Muscle layer of colon (tissue), 2 donors: Measurements from ENCODE around the gene CLEC19A.

Experiments used
- H3K27ac ChIP-seq: one replicate; pipeline ENCODE4 v1.7.0; 2013; ENCODE audit warnings: low read depth, mild to moderate bottlenecking, low read length, moderate library complexity
- H3K27me3 ChIP-seq, 2 donors: one replicate each; pipeline ENCODE4 v1.7.0; 2013; ENCODE audit warnings: low read length in 2 of 2, mild to moderate bottlenecking in 2 of 2; ENCODE audit not compliant: insufficient read depth in 2 of 2, control insufficient read depth in 1 of 2
- H3K36me3 ChIP-seq: one replicate; pipeline ENCODE4 v1.7.0; 2013; ENCODE audit warnings: mild to moderate bottlenecking, low read length; ENCODE audit not compliant: insufficient read depth
- H3K4me1 ChIP-seq: one replicate; pipeline ENCODE4 v1.7.0; 2013; ENCODE audit warnings: mild to moderate bottlenecking, low read length; ENCODE audit not compliant: insufficient read depth
- H3K4me3 ChIP-seq, 2 donors: one replicate each; pipeline ENCODE4 v1.7.0; 2013; ENCODE audit warnings: low read length in 2 of 2, low read depth in 1 of 2, mild to moderate bottlenecking in 1 of 2, moderate library complexity in 1 of 2
- H3K9ac ChIP-seq: one replicate; pipeline ENCODE4 v1.7.0; 2013; ENCODE audit warnings: low read length
- H3K9me3 ChIP-seq: one replicate; pipeline ENCODE4 v1.7.0; 2013; ENCODE audit warnings: mild to moderate bottlenecking, low read length
- donor health status: abdominal sarcoma.
- donor health status: Adenocarcinoma of cecum.

CLEC19A gene

DNA sequence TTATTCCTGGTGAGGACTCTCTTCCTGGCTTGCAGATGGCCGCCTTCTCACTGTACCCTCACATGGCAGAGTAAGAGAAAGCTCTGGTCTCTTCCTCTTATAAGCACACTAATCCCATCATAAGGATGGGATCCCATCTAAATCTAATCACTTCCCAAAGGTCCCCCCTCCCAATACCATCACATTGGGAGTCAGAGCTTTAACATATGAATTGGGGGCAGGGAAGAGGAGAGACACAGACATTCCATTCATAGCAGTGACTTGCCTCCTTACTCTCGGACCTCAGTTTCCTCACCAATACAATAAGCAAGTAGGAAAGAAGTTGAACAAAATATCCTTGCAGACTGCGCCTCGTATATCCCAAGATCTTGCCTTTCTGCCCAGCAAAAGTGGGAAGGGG lies 1.7 kb downstream of the CLEC19A start:
- Histone ChIP-seq H3K4me1 (no peaks in the 10 kb centered on the region), H3K9ac (no peak overlapping the region), H3K4me3 (no peak overlapping the region), H3K27me3 (no peaks in the 10 kb centered on the region), H3K36me3 (no peaks in the 10 kb centered on the region), H3K27ac (no peak overlapping the region), H3K9me3 (no peaks in the 10 kb centered on the region)

- H3K27ac ChIP-seq = no peak overlapping the region
- no peak overlapping the region for H3K4me3 ChIP-seq
- H3K4me1 ChIP-seq = no peaks in the 10 kb centered on the region
- no peaks in the 10 kb centered on the region for H3K36me3 ChIP-seq
- no peaks in the 10 kb centered on the region for H3K27me3 ChIP-seq
- no peak overlapping the region for H3K9ac ChIP-seq
- H3K9me3 ChIP-seq = no peaks in the 10 kb centered on the region
Observed at GRCh38 chr16:19288872-19289799, 3.6 kb downstream of the CLEC19A start.

- H3K9me3 ChIP-seq = no peaks in the 10 kb centered on the region
- H3K4me3 ChIP-seq = no peak overlapping the region
- no peaks in the 10 kb centered on the region for H3K36me3 ChIP-seq
- H3K9ac ChIP-seq = no peak overlapping the region
- H3K27ac ChIP-seq = no peak overlapping the region
- no peaks in the 10 kb centered on the region for H3K27me3 ChIP-seq
- H3K4me1 ChIP-seq = no peaks in the 10 kb centered on the region
Observed at GRCh38 chr16:19289811-19290485, 4.4 kb downstream of the CLEC19A start.

DNA sequence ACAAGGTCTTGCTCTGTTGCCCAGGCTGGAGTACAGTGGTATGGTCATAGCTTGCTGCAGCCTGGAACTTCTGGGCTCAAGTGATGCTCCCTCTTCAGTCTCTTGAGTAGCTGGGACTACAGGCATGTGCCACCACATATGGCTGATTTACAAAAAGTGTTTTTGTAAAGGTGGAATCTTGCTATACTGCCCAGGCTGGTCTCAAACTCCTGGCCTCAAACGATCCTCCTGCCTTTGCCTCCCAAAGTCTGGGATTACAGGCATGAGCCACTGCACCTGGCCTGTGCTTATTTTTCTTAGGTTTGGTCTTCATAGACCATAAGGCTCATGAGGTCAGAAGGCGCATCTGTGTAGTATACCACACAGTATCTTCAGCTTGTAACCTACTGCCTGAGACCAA lies 5.3 kb downstream of the CLEC19A start:
- H3K27me3 ChIP-seq = no peaks in the 10 kb centered on the region
- no peak overlapping the region for H3K4me3 ChIP-seq
- H3K9ac ChIP-seq = no peak overlapping the region
- H3K9me3 ChIP-seq = no peaks in the 10 kb centered on the region
- no peak overlapping the region for H3K27ac ChIP-seq
- no peaks in the 10 kb centered on the region for H3K4me1 ChIP-seq
- H3K36me3 ChIP-seq = no peaks in the 10 kb centered on the region

- Histone ChIP-seq H3K36me3 (no peaks in the 10 kb centered on the region), H3K9me3 (no peaks in the 10 kb centered on the region), H3K4me3 (no peak overlapping the region), H3K4me1 (no peaks in the 10 kb centered on the region), H3K27ac (no peak overlapping the region), H3K27me3 (no peaks in the 10 kb centered on the region), H3K9ac (no peak overlapping the region)
Observed at GRCh38 chr16:19291475-19291874, 5.9 kb downstream of the CLEC19A start.

DNA sequence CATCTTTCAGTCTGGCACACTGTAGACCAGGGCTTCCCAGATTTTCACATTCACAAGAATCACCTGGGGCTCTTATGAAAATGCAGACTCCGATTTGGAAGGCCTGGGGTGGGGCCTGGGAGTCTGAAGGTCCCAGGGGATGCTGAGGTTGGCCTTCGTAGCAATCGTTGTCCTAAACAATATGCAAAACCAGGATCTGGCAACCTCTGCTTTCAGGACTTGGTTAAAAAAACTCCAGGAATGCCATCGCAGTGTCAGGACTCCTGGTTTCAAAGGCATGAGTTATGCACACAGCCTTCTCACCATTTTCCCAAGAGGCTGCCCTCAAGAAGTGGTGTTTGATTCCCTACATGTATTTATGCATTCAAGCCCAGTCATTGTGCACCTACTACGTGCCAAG lies 6.7 kb downstream of the CLEC19A start:
- Histone ChIP-seq H3K4me3 (no peak overlapping the region), H3K27ac (no peak overlapping the region), H3K36me3 (no peaks in the 10 kb centered on the region), H3K27me3 (no peaks in the 10 kb centered on the region), H3K4me1 (no peaks in the 10 kb centered on the region), H3K9me3 (no peaks in the 10 kb centered on the region), H3K9ac (no peak overlapping the region)

DNA sequence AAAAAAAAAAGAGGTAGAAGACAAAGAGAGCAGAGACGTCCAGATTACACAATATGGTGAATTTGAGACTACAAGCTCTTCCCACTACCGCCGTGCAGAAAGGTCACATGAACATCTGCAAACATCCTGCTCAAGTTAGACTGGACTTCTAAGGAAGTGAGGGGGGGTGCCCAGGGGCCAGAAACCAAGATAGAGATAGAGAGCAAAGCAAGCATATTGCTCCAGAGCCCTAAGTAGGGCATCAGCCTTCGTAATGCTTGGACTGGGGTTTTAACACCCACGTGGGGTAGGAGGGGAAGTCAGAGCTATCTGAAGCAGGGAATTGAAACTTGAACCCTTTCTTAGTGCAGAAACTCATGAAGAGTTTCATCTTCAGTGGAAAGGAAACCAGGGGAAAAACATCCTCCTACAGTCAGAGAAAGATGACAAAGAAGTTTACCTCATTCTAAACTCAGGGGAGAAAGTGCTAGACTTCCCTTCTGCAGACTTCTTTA lies 8.7 kb downstream of the CLEC19A start:
- H3K9ac ChIP-seq = no peak overlapping the region
- H3K9me3 ChIP-seq = no peaks in the 10 kb centered on the region
- H3K36me3 ChIP-seq = no peaks in the 10 kb centered on the region
- H3K4me1 ChIP-seq = no peaks in the 10 kb centered on the region
- no peak overlapping the region for H3K27ac ChIP-seq
- H3K27me3 ChIP-seq = no peaks in the 10 kb centered on the region
- H3K4me3 ChIP-seq = no peak overlapping the region

DNA sequence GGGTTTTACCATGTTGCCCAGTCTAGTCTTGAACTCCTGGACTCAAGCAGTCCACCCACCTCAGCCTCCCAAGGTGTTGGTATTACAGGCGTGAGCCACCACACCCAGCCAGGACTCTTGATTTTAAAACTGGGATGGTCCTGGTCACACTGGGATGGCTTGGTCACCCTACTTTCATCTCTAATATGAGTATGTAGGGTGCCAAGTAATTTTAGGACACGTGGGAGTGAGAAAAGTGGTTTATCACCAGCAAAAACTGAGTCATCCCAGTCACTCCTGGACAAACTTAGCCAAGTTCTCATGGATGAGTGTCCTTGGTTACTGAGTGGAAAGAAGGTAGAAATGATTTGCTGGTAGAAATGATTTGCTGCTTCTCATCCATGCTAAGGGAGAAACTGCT lies 9.9 kb downstream of the CLEC19A start:
- H3K27ac ChIP-seq = no peak overlapping the region
- no peaks in the 10 kb centered on the region for H3K27me3 ChIP-seq
- H3K9ac ChIP-seq = no peak overlapping the region
- H3K4me1 ChIP-seq = no peaks in the 10 kb centered on the region
- H3K36me3 ChIP-seq = no peaks in the 10 kb centered on the region
- no peak overlapping the region for H3K4me3 ChIP-seq
- no peaks in the 10 kb centered on the region for H3K9me3 ChIP-seq

GRCh38 chr16:19297454-19297853 lies 11.9 kb downstream of the CLEC19A start:
- Histone ChIP-seq H3K4me1 (no peaks in the 10 kb centered on the region), H3K36me3 (no peaks in the 10 kb centered on the region), H3K9ac (no peak overlapping the region), H3K9me3 (no peaks in the 10 kb centered on the region), H3K27me3 (no peaks in the 10 kb centered on the region), H3K27ac (no peak overlapping the region), H3K4me3 (no peak overlapping the region)

DNA sequence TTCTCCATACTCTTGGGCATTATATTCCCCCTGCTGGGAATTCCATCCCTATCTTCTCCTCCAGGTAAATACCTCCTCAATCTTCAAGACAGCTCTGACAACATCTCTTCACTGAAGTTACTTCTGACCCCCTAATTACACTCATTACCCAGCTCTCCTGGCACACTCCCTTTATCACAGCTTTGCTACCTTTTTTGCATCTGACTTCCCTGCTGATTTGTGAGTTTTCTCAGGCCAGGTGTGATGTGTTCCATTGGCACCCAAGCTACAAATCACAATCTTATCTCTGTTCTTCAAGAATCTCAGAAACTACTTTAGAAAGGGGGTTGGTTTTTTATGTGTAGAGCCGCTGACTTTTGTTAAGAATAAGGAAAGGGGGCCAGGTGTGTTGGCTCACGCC lies 14.0 kb downstream of the CLEC19A start:
- H3K27me3 ChIP-seq = no peaks in the 10 kb centered on the region
- H3K9me3 ChIP-seq = no peaks in the 10 kb centered on the region
- no peak overlapping the region for H3K27ac ChIP-seq
- no peak overlapping the region for H3K9ac ChIP-seq
- no peaks in the 10 kb centered on the region for H3K36me3 ChIP-seq
- H3K4me3 ChIP-seq = no peak overlapping the region
- no peaks in the 10 kb centered on the region for H3K4me1 ChIP-seq

- H3K36me3 ChIP-seq = no peaks in the 10 kb centered on the region
- H3K9me3 ChIP-seq = no peaks in the 10 kb centered on the region
Observed at GRCh38 chr16:19301931-19302330, 16.4 kb downstream of the CLEC19A start.

More at GRCh38 chr16:19301931-19302330, 16.4 kb downstream of the CLEC19A start:
- no peaks in the 10 kb centered on the region for H3K4me1 ChIP-seq
- H3K27me3 ChIP-seq = no peaks in the 10 kb centered on the region
- no peak overlapping the region for H3K4me3 ChIP-seq
- H3K9ac ChIP-seq = no peak overlapping the region
- no peak overlapping the region for H3K27ac ChIP-seq
